Right forelimb (tissue), 1 donor: Measurements from ENCODE around the gene MYMX.
A peak's percentile ranks its signal among the peaks of the same experiment; 100 is the strongest.

Experiments
- DNase-seq: peaks from one replicate; pipeline ENCODE4 v3.0.0-alpha.2; 2018

The MYMX gene

DNA sequence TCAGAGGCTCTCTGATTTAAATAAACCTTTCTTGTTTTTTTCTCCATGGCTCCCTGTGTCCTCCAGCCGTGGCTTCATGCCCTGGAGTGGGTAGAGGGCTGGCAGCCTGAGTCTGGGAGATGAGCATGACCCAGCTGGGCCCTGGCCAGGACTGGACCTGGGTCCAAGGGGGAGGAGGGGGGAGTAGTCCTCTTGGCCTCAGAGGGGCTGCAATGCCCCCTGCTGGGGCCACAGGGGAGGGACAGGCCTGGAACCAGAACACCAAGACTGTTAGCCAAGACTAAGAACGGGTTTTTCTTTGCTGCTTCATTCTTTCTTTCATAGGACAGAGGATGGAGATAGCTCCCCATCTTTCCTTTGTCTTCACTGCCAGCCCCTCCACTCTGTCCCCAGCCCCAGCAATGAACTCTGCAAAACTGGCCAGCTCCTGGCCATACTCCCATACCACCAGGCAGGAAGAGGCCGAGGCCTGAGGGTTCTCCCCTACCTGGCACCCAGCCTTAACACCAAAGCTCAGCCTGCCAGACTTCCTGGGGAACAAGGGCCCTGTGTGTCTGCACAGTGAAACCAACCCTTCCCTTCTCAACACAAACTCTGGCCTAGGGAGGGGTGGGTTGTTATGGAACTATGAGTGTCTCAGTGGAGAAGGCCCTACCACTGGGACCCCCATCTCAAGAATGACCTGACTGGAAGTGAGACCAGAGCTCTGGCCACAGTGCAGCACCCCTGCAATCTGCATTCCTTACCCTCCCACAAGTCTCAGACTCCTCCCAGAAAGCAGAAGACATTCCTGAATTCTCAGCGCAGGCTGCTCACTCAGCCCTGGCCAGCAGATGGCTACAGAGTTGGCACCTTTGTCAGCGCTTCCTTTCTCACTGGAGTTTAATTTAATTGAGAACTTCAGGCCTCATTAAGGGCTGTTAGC lies 17.6 kb downstream of the MYMX start:
- DNase-seq: peak; percentile 88

DNA sequence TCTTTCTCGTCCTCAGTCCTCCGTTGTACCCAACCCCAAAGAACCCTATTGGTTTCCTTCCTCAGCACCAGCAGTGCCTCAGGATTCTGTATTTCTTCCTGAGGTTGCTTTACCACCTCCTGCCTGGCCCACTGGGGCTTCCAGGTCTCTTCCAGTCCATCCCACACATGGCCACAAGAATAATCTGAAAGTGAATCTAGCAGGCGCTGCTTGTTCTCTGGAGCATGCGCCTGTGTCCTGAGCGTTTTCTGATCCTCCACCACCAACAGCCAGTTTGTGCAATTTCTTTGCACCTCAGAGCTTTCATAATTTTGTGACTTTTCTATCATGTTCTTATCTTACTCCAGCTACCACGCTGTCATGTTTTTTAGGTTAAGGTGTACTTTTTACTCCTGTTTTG lies 18.5 kb downstream of the MYMX start:
- no peak for DNase-seq

DNA sequence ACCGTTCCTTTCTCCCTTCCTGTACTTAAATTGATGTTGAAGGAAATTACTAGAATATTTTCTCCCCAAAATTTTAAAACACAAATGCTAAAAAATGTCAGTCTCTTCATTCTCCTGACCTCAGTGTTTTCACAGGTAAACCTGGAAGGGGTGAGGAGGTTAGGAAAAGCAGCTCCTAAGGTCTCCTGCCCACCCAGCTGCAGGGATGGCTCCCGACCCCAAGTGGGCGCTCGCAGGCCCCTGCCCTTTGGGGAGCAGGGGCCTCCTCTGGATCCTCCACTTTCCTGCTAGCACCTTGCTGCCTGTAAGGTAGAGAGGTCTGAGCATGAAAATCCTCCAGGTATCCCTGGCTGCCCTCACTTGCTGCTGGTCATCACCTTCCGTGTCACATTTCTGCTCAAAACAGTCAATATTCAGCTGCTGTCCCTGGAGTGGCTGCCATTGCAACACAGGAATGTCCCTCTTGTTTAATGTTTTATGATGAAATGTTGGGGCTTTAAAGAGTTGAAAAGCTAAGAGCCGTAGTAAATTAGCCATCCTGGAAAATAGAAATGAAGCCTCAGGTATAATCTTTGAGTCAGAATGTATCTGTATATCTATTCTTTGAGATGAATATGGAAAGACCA lies 19.3 kb downstream of the MYMX start:
- DNase-seq: no peak

DNA sequence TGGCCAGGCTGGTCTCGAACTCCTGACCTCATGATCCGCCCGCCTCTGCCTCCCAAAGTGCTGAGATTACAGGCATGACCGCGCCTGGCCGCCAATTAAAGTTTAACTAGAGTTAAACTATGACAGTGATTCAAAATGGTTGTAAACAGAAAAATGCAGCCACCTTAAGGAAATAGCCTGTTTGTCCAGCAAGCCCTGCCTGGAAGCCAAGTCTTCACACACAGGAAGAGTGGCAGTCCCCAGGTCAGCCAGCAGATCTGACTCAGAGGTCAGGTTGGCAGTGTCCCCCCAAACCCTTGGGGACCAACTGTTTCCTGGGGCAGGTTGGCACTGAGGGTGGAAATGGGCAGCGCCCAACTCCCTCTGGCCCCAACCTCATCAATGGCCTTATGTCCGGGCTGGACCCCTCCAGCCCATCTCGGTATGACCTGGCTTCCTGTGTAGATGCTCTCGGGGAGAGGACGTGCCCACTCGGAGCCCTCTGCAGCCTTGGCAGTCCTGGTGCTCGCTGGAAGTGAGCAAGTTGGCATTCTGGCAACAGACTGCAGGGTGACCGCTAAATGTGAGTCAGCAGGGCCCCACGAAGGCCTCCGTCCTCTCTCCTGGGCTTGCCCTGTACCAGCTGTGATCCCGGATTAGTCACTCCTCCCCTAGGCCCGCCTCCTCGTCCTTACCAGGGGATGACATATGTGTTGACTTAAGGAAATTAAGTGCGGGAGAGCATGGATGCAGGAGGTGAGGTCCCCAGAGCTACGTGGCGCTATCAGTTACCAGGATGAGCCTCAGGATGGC lies 20.5 kb downstream of the MYMX start:
- DNase-seq: peak; percentile 79

DNA sequence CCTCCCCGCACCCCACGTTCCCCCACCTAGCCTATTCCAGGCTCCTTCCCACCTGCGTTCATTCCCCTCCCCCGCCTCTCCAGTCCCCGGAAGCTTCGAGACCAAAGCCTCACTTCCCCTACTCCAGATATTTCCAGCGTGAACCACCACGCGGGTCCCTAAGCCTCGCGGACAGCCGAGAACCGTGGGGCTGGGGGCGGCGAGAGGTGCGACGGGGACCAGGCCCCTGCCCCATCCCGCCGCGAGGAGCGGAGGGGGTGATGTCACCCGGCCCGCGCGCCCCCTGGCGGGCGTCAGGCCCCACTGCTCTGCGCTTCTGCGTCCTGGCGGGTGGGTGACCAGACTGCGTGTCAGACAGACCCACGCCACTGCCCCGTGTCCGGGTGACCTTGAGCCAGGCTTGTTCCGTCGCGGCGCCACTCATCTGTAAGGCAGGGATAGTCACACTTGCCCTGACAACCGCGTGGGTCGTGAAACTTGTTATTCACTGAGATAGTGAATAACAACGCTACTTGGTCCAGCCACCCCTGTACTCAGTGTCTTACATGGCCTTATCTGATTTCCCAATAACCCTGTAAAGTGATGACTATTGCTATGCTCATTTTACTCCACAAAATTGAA lies 21.2 kb downstream of the MYMX start:
- peak; percentile 90 for DNase-seq

DNA sequence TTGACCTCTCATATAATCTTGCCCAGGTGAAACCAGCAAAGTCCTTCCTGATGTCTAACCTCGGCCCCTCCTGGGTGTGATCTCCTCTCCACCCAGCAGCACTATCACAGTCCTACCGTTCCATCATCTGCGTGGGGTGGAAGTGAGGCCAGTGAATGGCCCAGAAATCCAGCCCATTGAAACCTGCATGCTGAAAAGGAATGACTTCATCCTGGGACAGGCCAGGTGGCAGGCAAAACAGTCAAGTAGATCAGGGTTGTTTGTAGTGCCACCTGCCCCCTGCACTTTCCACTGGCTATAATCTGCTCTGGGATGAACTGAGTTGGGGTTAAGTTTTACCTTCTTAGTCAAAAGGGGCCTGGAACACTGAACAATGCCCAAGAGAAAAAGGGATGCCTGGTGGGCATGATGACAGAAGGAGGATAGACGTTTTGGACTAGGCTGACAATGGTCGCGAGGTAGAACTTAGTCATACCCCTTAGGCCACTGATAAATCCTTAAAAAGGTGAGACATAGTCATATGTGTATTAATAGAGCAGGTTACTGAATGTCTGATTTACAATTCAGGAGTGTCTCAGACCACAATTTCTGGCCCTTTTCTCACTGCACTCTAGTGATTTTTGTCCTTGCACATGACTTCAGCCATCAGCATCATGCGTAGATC lies 22.1 kb downstream of the MYMX start:
- no peak for DNase-seq

DNA sequence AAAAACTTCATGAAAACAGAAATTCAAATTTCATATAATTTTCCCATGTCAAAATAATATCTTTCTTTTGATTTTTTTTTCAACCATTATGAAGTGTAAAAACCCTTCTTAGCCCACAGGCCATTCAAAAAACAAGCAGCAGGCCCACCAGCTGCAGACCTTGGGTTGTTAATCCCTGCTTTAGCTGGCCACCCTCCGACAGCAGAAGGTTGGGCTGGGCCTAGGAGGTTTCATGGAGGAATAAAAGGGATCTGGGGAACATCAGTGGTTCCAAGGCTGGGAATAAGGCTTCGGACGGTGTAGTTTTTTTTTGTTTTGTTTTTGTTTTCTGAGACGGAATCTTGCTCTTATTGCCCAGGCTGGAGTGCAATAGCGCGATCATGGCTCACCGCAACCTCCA lies 26.6 kb downstream of the MYMX start:
- no peak for DNase-seq

DNA sequence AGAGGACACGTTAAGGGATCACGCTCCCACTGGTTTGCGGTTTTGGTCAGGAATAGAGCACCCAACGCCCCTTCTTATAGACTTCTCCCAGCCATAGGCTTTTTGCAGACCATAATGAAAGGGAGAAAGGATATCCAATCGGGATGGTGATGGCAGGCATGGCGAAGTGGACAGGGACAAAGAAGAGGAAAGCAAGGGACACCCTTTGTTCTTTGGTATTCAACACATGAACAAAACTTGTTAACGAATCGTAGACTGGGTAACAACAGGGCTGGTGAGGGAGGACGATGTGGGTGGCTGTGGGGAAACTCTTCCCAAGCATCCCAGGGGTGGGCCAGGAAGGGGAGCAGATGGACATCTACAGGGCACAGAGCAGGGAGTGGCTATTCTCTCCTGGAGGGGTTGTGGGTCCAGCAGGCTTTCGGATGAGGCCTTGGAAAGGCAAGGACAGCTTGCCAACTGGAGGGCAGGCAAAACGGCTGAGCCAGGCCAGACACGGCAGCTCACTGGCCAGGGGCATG lies 28.7 kb downstream of the MYMX start:
- DNase-seq: peak; percentile 68

DNA sequence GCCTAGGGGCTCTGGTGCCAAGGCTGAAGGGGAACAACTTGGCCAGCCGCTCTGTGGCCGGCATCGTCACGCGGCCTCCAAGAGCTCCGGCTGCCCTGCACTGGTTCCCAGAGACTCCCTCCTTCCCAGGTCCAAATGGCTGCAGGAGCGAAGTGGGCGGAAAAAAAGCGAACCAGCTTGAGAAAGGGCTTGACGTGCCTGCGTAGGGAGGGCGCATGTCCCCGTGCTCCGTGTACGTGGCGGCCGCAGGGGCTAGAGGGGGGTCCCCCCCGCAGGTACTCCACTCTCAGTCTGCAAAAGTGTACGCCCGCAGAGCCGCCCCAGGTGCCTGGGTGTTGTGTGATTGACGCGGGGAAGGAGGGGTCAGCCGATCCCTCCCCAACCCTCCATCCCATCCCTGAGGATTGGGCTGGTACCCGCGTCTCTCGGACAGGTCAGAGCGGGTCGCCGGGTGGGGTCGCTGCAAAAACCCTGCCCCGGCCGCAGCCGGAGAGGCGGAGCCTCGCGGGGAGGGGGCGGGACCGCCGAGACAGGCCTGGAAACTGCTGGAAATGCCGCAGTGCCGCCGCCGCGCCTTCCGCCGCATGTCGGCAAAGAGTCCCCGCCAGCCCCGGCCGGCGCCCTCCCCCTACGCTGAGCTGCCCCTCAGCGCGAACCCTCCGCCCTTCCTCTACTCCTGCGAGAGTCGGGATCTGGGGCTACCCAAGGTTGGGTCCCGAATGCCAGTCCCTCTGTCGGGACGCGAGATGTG lies 29.4 kb downstream of the MYMX start:
- peak; percentile 94 for DNase-seq

DNA sequence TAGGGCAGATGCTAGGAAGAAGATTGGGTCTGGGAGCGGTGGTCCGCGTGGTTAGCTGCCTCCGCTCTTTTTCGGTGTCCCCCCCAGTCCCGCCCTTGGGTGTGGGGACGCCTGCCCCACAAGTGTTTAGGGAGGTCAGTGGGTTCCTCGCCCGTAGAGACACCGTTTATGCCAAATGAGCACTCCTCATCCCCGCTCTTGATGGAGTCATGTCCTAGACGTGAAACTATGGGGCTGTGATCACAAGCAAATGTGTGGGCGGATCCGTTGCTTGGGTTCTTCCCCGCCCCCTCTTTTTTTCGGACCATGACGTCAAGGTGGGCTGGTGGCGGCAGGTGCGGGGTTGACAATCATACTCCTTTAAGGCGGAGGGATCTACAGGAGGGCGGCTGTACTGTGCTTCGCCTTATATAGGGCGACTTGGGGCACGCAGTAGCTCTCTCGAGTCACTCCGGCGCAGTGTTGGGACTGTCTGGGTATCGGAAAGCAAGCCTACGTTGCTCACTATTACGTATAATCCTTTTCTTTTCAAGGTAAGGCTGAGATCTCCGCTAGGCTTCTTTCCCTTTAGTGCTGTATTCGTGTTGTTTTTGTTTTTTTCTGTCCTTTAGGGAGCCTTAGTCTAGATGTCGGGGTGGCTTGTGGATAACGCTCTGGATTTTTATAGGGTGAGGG lies 30.1 kb downstream of the MYMX start, which contains the start of gene HSP90AB1:
TSS of gene HSP90AB1 (plus strand) at position 439 of the 675 bp plus-strand sequence. CDS start 1,529 bp downstream, outside the sequence.
- peak; percentile 94 for DNase-seq

DNA sequence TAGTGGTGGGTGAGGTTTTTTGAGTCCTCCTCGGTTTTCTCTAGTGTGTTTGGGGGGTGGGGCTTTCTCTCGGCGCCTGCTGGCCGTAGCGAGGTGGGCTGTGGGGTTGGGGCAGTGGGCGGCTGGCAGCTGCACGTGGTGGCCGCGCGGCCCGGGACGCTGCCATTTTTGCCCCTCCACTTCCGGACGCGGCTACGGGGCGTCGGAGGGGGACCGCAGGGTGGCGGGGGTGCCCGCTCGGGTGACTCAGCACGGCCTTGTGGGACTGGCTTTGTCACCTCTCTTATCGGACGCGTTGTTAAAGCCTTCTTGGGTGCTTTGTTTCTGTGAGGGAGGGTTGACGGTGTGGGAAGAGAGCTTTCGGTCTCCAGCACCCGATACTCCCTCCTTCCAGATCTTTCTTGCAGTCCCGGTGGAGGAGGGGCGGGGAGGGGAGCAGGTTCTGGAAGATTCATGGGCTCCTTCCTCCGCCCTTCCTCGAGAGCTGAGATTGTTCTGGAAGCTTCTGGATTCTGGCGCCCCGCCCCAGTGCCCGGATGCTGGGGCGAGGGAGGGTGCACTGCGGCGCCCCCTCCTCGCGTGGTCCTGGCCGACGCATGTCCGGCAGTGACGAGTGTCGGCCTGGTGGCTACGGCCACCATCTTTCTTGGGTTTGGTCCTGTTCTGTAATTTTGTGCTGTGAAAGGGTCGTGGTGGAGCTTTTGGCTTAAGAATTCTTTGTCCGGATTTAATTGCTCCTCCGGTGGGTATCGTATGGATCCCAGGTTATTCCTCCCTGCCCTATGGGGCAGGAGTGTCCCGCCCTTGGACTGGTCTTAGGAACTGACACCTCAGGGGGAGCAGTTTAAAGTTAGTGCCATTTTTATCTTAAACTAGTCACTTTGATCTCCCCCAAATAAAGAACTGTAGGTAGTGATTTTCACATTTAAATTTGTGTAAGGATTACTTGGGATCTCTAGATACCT lies 30.9 kb downstream of the MYMX start:
- DNase-seq: peak; percentile 78

DNA sequence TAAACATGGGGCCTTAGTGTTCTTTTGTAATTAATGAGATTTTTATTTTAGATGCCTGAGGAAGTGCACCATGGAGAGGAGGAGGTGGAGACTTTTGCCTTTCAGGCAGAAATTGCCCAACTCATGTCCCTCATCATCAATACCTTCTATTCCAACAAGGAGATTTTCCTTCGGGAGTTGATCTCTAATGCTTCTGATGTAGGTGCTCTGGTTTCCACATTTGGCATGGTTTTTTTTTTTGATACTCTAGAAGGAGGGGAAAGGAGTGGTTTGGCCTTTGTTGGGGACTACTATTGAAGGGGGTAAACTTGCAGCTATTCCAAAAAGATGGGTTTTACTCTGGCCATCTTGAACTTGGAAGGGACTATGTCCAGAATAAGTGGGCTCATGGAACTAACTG lies 31.9 kb downstream of the MYMX start:
- DNase-seq: no peak

DNA sequence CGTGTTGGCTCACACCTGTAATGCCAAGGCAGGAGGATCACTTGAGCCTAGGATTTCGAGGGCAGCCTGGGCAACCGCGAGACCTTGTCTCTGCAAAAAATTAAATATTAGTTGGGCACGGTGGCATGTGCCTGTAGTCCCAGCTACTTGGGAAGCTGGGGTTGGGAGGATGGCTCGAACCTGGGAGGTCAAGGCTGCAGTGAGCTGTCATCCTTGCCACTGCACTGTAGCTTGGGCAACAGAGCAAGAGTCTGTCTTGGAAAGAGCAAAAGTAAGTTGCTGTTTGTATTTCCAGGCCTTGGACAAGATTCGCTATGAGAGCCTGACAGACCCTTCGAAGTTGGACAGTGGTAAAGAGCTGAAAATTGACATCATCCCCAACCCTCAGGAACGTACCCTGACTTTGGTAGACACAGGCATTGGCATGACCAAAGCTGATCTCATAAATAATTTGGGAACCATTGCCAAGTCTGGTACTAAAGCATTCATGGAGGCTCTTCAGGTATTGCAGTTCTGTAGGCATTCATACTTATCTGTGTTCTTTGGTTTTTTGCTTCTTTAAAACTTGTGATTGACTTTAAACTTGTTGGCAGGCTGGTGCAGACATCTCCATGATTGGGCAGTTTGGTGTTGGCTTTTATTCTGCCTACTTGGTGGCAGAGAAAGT lies 32.5 kb downstream of the MYMX start:
- DNase-seq: no peak

DNA sequence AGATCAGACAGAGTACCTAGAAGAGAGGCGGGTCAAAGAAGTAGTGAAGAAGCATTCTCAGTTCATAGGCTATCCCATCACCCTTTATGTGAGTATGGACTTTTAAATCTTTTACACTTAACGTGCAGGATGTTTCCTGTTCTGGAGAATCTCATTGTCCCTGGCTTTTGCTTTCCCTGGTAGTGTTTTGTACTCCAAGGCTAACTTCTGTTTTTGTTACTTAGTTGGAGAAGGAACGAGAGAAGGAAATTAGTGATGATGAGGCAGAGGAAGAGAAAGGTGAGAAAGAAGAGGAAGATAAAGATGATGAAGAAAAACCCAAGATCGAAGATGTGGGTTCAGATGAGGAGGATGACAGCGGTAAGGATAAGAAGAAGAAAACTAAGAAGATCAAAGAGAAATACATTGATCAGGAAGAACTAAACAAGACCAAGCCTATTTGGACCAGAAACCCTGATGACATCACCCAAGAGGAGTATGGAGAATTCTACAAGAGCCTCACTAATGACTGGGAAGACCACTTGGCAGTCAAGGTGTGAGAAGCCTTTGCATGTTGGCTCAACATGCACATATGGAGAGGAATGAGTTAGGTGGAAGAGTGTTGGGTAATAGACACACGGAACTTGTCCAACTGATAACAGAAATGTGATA lies 33.5 kb downstream of the MYMX start:
- no peak for DNase-seq

DNA sequence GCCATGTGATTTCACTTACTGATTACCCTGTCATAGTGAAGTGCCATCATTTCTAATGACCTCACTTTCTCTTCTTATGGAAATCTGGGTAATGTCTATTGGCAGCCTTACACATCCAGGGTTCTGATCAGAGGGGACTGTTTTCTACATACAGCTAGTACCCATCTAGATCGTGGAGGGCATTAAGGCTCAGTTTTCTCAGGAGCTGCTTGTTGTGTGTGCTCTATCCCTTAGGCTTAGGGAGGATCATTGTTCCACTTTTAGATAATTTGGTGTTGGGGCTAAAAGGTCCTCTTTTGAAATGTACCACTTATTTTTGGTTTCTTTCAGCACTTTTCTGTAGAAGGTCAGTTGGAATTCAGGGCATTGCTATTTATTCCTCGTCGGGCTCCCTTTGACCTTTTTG lies 34.0 kb downstream of the MYMX start:
- no peak for DNase-seq

DNA sequence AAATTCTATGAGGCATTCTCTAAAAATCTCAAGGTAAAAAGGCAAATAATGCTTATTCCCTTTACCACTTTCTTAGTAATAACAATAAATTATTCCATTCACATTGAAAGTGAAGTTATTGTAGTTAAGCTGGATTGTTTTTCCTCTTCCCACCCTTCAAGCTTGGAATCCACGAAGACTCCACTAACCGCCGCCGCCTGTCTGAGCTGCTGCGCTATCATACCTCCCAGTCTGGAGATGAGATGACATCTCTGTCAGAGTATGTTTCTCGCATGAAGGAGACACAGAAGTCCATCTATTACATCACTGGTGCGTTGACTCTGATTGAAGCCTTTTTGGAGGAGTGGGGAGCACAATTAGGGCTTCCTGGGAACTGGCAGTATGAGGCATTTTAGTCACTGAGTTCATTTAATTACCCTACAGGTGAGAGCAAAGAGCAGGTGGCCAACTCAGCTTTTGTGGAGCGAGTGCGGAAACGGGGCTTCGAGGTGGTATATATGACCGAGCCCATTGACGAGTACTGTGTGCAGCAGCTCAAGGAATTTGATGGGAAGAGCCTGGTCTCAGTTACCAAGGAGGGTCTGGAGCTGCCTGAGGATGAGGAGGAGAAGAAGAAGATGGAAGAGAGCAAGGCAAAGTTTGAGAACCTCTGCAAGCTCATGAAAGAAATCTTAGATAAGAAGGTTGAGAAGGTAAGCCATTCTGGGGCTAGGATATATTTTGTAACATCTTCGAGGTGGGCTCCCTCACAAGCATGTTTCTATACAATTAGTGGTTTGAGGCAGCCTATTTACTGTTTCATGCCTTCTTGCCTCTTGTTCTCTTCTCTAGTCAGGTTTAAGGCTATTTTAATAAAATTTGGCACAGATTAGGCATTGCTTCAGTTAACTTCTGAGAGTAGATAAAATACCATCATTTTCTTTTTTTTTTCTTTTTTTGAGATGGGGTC lies 35.1 kb downstream of the MYMX start:
- DNase-seq: no peak
